Keratinocyte (primary cell): ENCODE results near the gene RSRC2. TPM values are rescaled to one million over a fixed set of nuclear protein-coding genes. Genes with fewer than 3 reads are reported as not detected.

Source experiments
- DNase-seq: peaks from one replicate; pipeline ENCODE4 v3.0.0-alpha.2; 2011; ENCODE audit warnings: low read depth, missing footprints, low spot score
- FAIRE-seq: peaks from 2 replicates; lab custom pipeline; 2011; peaks lifted over from hg19 to GRCh38; lab: Jason Lieb, UNC
- H2AFZ ChIP-seq: 2 replicates; pipeline ENCODE4 v1.6.0; 2012; ENCODE audit warnings: low read length, control low read depth, inconsistent platforms; ENCODE audit not compliant: control insufficient read depth
- H3K27ac ChIP-seq: 2 replicates; pipeline ENCODE4 v1.5.1; 2011; ENCODE audit warnings: low read length; ENCODE audit not compliant: control insufficient read depth, insufficient read depth
- H3K27me3 ChIP-seq: 3 replicates; pipeline ENCODE4 v1.6.0; 2011; ENCODE audit warnings: low read length; ENCODE audit not compliant: control insufficient read depth, insufficient read depth; ENCODE audit errors: extremely low read depth
- H3K36me3 ChIP-seq, 2 experiments: 2 replicates in 1 of 2; 3 replicates in 1 of 2; pipeline ENCODE4 v1.5.1; 2011; ENCODE audit warnings: low read length in 2 of 2, mild to moderate bottlenecking in 1 of 2; ENCODE audit not compliant: control insufficient read depth in 2 of 2, insufficient read depth in 2 of 2; ENCODE audit errors: extremely low read depth in 1 of 2
- H3K4me1 ChIP-seq: 3 replicates; pipeline ENCODE4 v1.5.1; 2011; ENCODE audit warnings: low read length; ENCODE audit not compliant: control insufficient read depth, insufficient read depth; ENCODE audit errors: extremely low read depth
- H3K4me2 ChIP-seq: 3 replicates; pipeline ENCODE4 v1.6.0; 2011; ENCODE audit warnings: low read depth, low read length; ENCODE audit not compliant: control insufficient read depth, insufficient read depth; ENCODE audit errors: extremely low read depth
- H3K4me3 ChIP-seq, 3 experiments: fragments of 200-600 bp in 1 of 3; sonication (generic) in 1 of 3; 2 replicates in 2 of 3; 3 replicates in 1 of 3; pipeline ENCODE4 v1.5.1; 2011 to 2016; ENCODE audit warnings: low read length in 3 of 3, mild to moderate bottlenecking in 3 of 3, control low read depth in 2 of 3, inconsistent platforms in 1 of 3, low read depth in 1 of 3, mixed read lengths in 1 of 3, mixed run types in 1 of 3, moderate library complexity in 1 of 3; ENCODE audit not compliant: control insufficient read depth in 2 of 3, insufficient read depth in 2 of 3; ENCODE audit errors: extremely low read depth in 1 of 3
- H3K79me2 ChIP-seq: 2 replicates; pipeline ENCODE4 v1.6.0; 2012; ENCODE audit warnings: low read length; ENCODE audit not compliant: control insufficient read depth, insufficient read depth
- H3K9ac ChIP-seq: 3 replicates; pipeline ENCODE4 v1.6.0; 2011; ENCODE audit warnings: low read length; ENCODE audit not compliant: control insufficient read depth, insufficient read depth; ENCODE audit errors: extremely low read depth
- H3K9me1 ChIP-seq: 3 replicates; pipeline ENCODE4 v1.6.0; 2011; ENCODE audit warnings: low read length; ENCODE audit not compliant: control insufficient read depth, insufficient read depth; ENCODE audit errors: extremely low read depth
- H3K9me3 ChIP-seq: 2 replicates; pipeline ENCODE4 v1.5.1; 2012; ENCODE audit warnings: low read depth, low read length; ENCODE audit not compliant: control insufficient read depth
- H4K20me1 ChIP-seq: 3 replicates; pipeline ENCODE4 v1.6.0; 2011; ENCODE audit warnings: low read length; ENCODE audit not compliant: control insufficient read depth, insufficient read depth; ENCODE audit errors: extremely low read depth
- CTCF ChIP-seq, 3 experiments: IDR thresholded peaks in 1 of 3; conservative IDR thresholded peaks in 1 of 3; optimal IDR thresholded peaks in 1 of 3; 2 replicates in 2 of 3; 3 replicates in 1 of 3; pipeline versions ENCODE3 to v1.5.1; 2011; ENCODE audit warnings: low read length in 3 of 3, mild to moderate bottlenecking in 3 of 3, moderate library complexity in 2 of 3, control low read depth in 1 of 3, inconsistent platforms in 1 of 3; ENCODE audit not compliant: insufficient read depth in 2 of 3; ENCODE audit errors: extremely low read depth in 1 of 3
- EZH2 ChIP-seq: IDR thresholded peaks from one replicate; pipeline ENCODE4 v1.6.1; 2012; ENCODE audit warnings: inconsistent platforms, mild to moderate bottlenecking, low read length, moderate library complexity
- dilution Hi-C: fragments of 300-500 bp; cut with MboI; formaldehyde crosslinking; loops from one replicate; pipeline ENCODE4 v1.7.0; 2020; ENCODE audit warnings: low sequenced_read_pairs; ENCODE audit not compliant: extremely low pct_ligation_motif_present
- polyA plus RNA-seq, 5 experiments: library from polyadenylated mRNA; depleted of rRNA in 3 of 5; stranded (reverse) in 3 of 5; stranded (forward) in 1 of 5; unstranded in 1 of 5; fragments of >200 nt; gene quantifications; 1 replicate in 1 of 5; 2 replicates in 3 of 5; 3 replicates in 1 of 5; pipeline versions ENCODE4 v1.2.1 to v1.2.3, GENCODE V29; 2011 to 2012; ENCODE audit warnings: missing spikeins in 2 of 5, low read depth in 1 of 5, low replicate concordance in 1 of 5

The RSRC2 gene
- polyA plus RNA-seq, 1 donor (not counting 4 experiments of a cell fraction or from before 2014, with no cell fraction given), result 45.6 TPM

- no peak overlapping the region for H3K9ac ChIP-seq
- DNase-seq (no peak), FAIRE-seq (no peak)
- dilution Hi-C loops, result no loop called here
- H3K27ac ChIP-seq, result no peak overlapping the region
- H3K4me3 ChIP-seq, result no peak overlapping the region
- no peak overlapping the region for H2AFZ ChIP-seq
- no peaks in the 10 kb centered on the region for H3K79me2 ChIP-seq
- H4K20me1 ChIP-seq, result no peaks in the 10 kb centered on the region
- TF ChIP-seq CTCF (optimal IDR thresholded peaks at IDR 0.05 in 1 of 3, IDR thresholded peaks at IDR 0.05 in 1 of 3, conservative IDR thresholded peaks at IDR 0.05 in 1 of 3; ENCODE audit: extremely low read depth in 1 of 3, insufficient read depth in 2 of 3, low read length in 3 of 3) (no peak), EZH2 (no peak)
- H3K36me3 ChIP-seq, result peaks cover 2 to 10% of the 10 kb centered on the region in 2 experiments
- H3K27me3 ChIP-seq, result no peaks in the 10 kb centered on the region
- no peaks in the 10 kb centered on the region for H3K9me3 ChIP-seq
- no peaks in the 10 kb centered on the region for H3K4me1 ChIP-seq
- H3K9me1 ChIP-seq, result no peaks in the 10 kb centered on the region
- H3K4me2 ChIP-seq, result no peak overlapping the region
These were observed 17.8 kb upstream of the RSRC2 start for GRCh38 chr12:122544537-122544936.

- Histone ChIP-seq H3K4me1 (no peaks in the 10 kb centered on the region), H3K9me3 (no peaks in the 10 kb centered on the region), H3K79me2 (no peaks in the 10 kb centered on the region), H3K9me1 (no peaks in the 10 kb centered on the region), H2AFZ (no peak overlapping the region), H3K4me2 (no peak overlapping the region), H3K27me3 (no peaks in the 10 kb centered on the region), H3K4me3 (no peak overlapping the region), H4K20me1 (no peaks in the 10 kb centered on the region), H3K27ac (no peak overlapping the region), H3K36me3 (peaks cover 4 to 8% of the 10 kb centered on the region in 2 experiments), H3K9ac (no peak overlapping the region)
- dilution Hi-C loops, result no loop called here
- TF ChIP-seq EZH2 (no peak), CTCF (optimal IDR thresholded peaks at IDR 0.05 in 1 of 3, IDR thresholded peaks at IDR 0.05 in 1 of 3, conservative IDR thresholded peaks at IDR 0.05 in 1 of 3; ENCODE audit: extremely low read depth in 1 of 3, insufficient read depth in 2 of 3, low read length in 3 of 3) (no peak)
- no peak for DNase-seq
- FAIRE-seq, result no peak
These were observed 11.8 kb upstream of the RSRC2 start for GRCh38 chr12:122538496-122538895.
